ENCODE data around the gene CTDSP2.

- TF ChIP-seq CTCF (IDR thresholded peaks at IDR 0.05) (no peak), POLR2AphosphoS5 (IDR thresholded peaks at IDR 0.05) (no peak)
Observed at GRCh38 chr12:57849035-57849434, 2.5 kb upstream of the CTDSP2 start.

Data from gastroesophageal sphincter (tissue), 3 donors.